ENCODE data around the gene GRIA1.
"Not testable (repeated sequence)": the region's sequence is repeated elsewhere in the genome, so short reads cannot be mapped to it uniquely, and the experiment has no call there.

GRIA1 gene

GRCh38 chr5:153791339-153791738 lies 300.9 kb downstream of the GRIA1 start:
- DNase-seq = no peak

DNA sequence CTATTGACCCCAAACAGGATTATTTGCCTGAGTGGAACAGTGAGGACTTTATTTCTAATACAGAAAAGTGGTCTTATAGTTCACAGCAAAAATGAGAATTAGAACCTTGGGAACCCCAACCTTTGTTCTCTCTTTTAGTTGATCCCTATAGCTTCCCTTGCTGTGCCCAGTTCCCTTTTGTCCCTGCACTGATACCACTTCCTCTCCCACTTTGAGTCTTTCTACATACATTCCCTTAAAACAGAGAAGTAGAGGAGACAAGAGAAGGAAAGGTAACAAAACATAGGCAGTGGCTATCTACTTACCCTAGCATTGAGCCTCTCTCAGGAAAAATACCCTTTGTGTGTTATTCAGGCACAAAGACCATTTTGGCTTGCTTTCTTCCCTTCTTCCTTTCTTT lies 301.8 kb downstream of the GRIA1 start:
- no peak for DNase-seq

DNA sequence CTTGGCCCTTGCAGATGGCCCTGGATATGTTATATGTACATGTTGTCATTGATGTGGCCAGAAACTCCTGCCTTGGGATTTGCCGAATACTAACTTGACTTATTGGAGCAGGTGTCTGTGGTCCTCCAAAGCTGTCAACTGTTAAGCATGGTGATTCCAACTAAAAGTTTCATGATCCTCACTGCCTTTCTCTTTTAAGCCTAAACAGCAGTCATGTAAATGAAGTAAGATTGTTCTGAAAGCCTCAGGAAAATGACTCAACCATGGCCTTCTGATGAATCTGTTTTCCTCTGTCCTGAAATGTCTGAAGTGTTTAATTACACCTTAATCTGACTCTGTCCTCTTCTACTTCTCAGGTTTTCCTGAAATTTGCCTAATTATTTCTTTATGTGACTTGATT lies 303.2 kb downstream of the GRIA1 start:
- no peak for DNase-seq

DNA sequence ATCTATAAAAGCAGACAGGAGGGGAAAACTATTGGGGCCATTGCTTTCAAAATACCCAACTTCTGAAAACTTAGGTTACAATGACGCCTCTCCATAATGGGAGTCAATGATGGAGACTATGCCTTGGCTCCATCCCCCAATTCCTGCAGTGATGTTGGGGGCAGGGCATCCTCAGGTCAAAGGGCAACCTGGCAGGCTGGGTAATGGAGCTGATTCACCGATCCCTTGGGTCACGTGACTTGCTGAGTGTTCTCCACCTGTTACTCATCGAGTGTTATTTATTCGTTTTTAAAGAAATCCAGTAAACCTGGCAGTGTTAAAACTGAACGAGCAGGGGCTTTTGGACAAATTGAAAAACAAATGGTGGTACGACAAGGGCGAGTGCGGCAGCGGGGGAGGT lies 303.9 kb downstream of the GRIA1 start:
- DNase-seq = no peak

GRCh38 chr5:153796527-153796926 lies 306.1 kb downstream of the GRIA1 start:
- no peak for DNase-seq

GRCh38 chr5:153797484-153797883 lies 307.0 kb downstream of the GRIA1 start:
- no peak for DNase-seq

- no peak for DNase-seq
These were observed 308.4 kb downstream of the GRIA1 start for GRCh38 chr5:153798830-153799229.

- DNase-seq = no peak
These were observed 309.0 kb downstream of the GRIA1 start for GRCh38 chr5:153799466-153799865.

DNA sequence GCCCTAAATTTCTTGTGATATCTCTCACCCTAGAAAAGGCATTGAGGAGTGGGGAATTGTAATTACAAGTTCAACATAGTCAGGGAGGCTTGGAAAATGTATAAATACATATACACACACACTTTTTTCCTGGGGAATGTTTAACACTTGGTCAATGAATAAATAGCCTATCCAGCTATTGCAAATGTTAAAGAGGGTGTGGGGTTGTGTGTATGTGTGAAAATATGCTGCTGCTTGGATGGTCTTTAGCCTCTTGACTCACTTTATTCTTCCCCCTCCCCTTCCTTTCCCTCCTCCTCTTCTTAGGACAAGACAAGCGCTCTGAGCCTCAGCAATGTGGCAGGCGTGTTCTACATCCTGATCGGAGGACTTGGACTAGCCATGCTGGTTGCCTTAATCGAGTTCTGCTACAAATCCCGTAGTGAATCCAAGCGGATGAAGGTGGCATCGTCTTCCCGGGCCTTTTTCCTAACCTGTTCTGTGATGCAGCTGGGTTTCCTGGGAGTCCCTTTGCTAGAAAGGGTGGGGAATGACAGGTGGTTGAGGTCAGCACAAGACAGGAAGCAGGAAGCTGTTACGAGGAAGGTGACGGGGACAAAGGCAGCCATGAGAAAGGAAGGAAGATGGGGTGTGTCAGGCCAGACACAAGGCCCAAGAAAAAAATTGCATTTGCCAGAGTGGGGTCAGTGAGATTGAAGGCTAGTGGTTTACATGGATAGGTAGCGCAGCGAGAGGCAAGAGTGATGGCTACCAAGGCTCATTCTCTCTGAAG lies 311.8 kb downstream of the GRIA1 start:
- DNase-seq = no peak

DNA sequence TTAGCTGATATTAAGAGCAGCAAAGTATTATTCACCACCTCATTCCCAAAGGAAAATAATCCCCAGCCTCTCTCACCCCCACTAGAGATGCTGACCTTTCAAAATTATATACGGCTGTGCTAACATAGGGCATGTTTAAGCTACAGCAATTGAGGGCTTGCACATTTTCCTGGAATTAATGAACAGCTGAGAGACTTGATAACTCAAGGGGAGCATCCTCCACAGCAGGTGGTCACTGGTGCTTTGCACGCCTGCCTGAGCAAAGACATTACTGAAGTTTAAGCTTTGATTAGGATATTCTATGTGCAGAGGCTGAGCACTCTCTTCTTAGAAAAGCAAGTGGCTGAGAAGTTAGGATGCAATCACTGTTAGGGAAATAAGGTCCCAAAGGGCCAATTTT lies 317.3 kb downstream of the GRIA1 start:
- no peak for DNase-seq

DNA sequence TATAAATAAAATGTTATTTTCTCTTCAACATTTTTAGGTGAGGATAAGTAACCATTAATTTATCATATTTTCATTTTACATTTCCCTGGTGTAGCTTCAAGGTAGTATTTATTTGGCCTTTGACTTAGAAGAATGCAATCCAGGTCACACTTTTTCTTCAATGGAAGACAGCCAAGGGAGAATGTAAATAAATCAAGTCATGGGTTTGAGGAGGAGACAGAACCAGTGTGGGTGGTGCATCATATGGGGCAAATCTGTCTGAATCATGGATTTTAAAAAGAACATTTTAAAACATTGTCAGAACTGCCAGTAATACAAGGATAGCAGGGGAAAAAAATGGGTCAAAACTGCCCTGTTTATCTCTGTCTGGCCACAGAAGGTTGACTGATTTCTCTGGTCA lies 318.7 kb downstream of the GRIA1 start:
- DNase-seq = no peak

GRCh38 chr5:153813901-153814300 lies 323.4 kb downstream of the GRIA1 start:
- no peak for DNase-seq

GRCh38 chr5:153816870-153817269 lies 326.4 kb downstream of the GRIA1 start:
- DNase-seq = peak in 1 of 2 experiments; percentile 21

GRCh38 chr5:153818626-153819025 lies 328.2 kb downstream of the GRIA1 start:
- DNase-seq = peak in 1 of 2 experiments; percentile 10

DNA sequence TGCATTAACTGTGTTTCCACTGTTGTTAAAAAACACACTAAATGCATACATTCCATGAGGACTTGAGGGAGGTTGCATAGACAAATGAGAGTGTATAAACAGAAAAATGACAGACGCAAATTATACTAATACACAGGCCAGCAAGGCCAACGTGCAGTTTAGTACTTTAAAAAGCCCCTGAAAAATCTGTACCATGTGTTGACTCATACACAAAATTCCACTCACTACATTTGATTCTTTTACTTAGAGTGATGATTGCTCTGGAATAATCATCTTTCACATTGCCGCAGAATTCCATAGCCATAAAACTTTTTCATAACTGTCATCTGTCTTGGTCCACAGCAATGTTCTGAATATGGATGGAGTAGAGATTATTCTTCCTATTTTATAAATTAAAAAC lies 332.6 kb downstream of the GRIA1 start:
- no peak for DNase-seq

DNA sequence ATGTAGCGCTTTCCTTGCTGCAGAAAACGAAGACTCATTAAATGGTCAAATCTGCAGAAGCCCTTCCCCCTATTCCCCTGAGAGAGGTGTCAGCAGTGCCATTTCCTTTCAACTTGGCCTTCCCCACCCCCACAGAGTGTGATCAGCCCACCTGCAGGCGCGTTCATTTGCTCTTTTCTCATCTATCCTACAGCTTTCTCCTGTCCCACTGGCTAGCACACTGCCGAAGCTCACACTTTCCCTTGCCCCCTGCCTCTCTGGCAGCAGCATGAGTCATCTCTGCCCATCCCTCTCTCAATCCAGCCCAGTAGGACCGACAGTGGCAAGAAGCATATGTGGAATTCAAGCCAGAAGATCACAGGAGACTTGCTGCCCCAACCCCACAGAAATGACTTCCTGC lies 334.4 kb downstream of the GRIA1 start:
- DNase-seq = no peak

GRCh38 chr5:153827397-153827796 lies 336.9 kb downstream of the GRIA1 start:
- no peak for DNase-seq

GRCh38 chr5:153829510-153830065 lies 339.1 kb downstream of the GRIA1 start:
- DNase-seq = no peak

DNA sequence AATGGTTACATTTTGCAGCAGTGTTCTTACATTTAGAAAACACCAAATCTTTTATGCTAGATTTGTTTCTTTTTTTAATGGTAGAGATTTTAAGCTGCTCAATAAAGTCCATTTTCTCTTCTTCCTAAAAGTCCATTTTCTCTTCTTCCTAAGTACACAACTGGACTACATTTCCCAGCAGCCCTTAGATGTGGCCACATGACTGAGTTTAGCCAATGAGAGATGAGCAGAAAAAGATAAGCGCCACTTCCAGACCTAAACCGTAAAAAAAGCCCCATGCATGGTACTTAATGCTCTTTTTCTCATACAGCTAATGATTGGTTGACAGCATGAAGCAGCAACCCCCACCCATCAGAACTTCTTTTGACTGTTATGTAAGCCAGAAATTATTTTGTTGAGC lies 341.5 kb downstream of the GRIA1 start:
- peak; percentile 26 to 57 for DNase-seq

DNA sequence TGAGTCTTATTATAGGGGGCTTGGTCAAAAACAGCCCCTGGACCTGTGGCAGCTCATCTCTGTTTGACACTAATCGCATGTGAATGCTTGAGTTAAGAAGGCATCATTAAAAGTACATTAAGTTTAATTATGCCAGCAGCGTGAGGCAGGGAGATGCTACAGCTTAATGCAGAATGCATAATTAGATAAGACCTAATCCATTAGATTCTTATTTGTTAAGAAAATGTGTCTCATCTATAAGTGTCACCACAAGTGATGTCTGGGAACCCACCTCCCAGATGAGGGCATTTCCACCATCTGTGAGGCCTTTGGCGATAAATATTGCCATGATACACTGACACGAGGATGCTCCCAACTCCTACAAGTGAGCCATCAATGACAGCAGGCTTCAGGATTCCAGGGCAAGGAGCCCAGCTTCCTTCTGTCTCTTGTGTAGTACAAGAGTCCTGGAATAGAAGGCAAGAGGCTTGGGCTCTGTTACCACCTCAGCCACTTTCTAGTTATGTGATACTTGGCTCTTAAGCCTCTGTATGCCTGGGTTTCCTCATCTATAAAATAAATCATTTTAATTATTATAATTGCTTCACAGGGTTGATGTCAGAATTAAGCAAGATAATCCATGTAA lies 345.5 kb downstream of the GRIA1 start:
- DNase-seq = no peak

DNA sequence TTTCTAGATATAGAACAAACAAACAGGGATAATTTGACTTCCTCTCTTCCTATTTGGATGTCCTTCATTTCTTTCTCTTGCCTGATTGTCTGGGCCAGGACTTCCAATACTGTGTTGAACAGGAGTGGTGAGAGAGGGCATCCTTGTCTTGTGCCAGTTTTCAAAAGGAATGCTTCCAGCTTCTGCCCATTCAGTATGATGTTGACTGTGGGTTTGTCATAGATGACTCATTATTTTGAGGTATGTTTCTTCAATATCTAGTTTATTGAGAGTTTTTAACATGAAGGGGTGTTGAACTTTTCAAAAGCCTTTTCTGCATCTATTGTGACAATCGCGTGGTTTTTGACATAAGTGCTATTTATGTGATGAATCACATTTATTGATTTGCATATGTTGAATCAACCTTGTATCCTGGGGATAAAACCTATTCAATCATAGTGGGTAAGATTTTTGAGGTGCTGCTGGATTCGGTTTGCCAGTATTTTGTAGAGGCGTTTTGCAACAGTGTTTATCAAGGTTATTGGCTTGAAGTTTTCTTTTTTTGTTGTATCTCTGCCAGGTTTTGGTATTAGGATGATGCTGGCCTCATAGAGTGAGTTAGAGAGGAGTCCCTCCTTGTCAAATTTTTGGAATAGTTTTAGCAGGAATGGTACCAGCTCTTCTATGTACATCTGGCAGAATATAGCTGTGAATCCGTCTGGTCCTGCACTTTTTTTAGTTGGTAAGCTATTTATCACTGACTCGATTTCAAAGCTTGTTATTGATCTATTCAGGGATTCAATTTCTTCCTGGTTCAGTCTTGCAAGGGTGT lies 359.0 kb downstream of the GRIA1 start:
- DNase-seq = not testable (repeated sequence)

DNA sequence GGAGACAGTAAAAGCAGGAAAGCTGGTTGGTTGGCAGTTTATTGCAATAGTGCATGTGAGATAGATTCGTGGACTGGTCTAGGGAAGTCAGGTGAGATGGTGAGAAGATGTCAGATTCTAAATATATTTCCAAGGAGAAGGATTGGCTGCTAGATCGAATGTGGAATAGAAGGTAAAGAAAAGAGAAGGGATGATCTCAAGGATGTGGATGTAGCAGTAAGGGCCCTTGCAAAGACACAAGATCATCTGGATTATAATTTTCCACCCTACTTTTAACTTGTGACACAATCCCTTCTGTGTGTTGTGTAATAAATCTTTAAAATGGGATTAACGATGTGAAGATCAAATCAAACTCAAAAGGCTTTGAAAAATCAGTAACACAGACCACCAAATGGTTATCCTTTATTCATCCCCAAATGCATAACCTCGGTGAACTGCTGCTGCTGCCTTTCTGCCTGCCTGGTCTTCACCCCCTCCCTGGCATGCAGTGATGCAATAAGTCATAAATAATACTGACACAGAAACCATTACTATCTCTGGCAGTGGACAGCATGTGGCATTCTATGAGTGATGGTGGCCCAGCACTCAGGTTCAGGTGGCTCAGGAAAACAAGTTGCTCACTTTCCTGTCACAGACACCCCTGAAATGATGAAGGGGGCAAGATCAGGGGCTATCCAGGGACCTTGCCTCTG lies 369.9 kb downstream of the GRIA1 start:
- no peak for DNase-seq

DNA sequence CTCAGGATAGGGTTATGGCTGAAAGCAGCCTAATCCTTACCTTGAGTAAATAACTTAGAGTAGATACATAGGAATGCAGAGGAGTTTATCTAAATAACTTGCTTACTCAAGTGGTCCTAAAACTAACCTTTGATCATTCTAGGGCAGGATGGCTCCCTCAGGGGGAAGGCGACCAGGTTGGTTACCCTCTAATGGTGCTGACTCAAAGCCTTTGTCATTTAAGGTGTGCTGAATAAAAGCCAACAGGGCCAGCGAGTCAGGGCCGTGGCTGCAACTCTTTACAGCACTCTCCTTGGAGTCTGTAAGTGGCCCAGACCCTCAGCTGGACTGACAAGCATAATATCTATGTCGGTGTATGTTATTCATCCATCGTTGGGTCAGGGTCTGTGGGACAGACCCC lies 372.4 kb downstream of the GRIA1 start:
- not testable (repeated sequence) for DNase-seq

Measured in SW 1271 (cell line).